GM21528 (cell line): Measurements from ENCODE around the gene OR51A7.
"Not testable (repeated sequence)": the region's sequence is repeated elsewhere in the genome, so short reads cannot be mapped to it uniquely, and the experiment has no call there.

Source experiments
- ATAC-seq: cut with Tn5 transposase; IDR thresholded peaks from one replicate; pipeline ENCODE4 v1.9.1; 2021; ENCODE audit warnings: mild to moderate bottlenecking, moderate library complexity; ENCODE audit not compliant: unreplicated experiment, low FRiP score

OR51A7 gene

DNA sequence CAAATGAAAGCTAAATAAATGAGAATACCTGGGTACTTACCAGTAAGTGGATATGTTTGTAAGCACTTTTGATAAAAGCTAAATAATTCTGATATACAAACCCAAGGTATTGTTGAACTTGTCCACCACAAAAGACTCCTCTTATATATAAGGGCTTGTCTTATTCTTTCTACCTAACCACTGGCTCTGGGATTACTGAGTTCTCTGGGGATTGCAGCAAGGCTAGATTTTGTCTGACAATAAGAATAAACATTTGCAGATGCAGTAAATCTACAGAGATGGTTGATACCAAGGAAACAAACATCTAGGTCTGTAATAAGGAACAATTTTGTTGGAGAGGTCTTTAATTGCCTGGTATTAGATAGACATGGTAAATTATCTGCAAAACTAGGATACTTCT, 43.9 kb downstream of the OR51A7 start, which contains the start of gene OR51A4:
OR51A4 (minus strand) TSS at position 101 of the 400 bp plus-strand sequence. CDS start 505 bp downstream, outside the sequence.
- no peak for ATAC-seq

DNA sequence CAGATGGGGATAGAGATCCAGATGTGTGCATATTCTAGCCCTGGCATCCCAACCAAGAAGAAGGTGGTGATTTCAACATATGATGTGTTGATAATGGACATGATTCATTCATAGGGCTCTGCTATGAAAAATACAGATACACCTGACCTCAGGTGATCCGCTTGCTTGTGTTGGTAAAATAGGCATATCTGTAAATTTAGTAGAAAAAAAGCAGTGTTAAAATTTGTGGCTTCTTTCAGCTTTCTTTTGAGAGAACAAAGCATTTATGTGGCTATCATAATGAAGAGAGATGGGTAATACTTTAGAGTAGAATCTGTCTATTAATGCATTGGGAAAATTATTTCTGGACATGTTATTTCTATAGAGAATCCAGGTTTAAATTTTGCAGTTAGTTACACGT, 52.0 kb downstream of the OR51A7 start, which contains the start of gene OR51A2:
OR51A2 (minus strand) TSS at position 101 of the 400 bp plus-strand sequence; CDS start at position 101, 0 bp downstream.
- ATAC-seq = not testable (repeated sequence)

DNA sequence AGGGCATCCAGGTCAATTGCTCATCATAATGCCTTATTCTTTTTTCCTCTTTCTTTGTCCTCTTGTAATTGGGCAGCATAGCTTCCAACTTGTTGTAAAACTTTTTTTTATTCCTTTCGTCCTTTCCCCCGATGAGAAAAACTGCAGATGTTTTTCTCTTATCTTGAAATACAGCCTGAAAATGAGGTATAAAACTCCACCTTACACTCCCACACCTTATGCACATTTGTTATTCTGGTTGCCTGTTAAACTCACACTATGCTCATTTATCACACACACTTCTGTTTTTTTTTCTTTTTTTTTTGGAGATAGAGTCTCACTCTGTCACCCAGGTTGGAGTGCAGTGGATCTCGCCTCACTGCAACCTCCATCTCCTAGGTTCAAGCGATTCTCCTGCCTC, 53.8 kb downstream of the OR51A7 start:
- no peak for ATAC-seq
